Activated naive CD4-positive, alpha-beta T cell treated with anti-CD3 and anti-CD28 coated beads, Interleukin-2, amount 10 ng/mL, durations not matched to agents 5 hours and 36 hours (primary cell): ENCODE measurements around the gene CLEC1B. TPM values are rescaled to one million over a fixed set of nuclear protein-coding genes. Genes with fewer than 3 reads are reported as not detected.

Experiments
- total RNA-seq, 2 experiments: library from RNA; stranded (reverse); gene quantifications; one replicate each; pipeline ENCODE4 v1.2.3, GENCODE V29; 2021

CLEC1B gene
- total RNA-seq = not detected

GRCh38 chr12:9999016-9999415, at the start of gene CLEC1B:
CLEC1B (minus strand) TSS chr12:9999121; CDS start chr12:9999100, 21 bp downstream.

GRCh38 chr12:10030446-10030845, 31.5 kb upstream of the CLEC1B start, which contains the start of gene CLEC9A:
CLEC9A (plus strand) TSS chr12:10030682; CDS start chr12:10052688, 22,006 bp downstream.

DNA sequence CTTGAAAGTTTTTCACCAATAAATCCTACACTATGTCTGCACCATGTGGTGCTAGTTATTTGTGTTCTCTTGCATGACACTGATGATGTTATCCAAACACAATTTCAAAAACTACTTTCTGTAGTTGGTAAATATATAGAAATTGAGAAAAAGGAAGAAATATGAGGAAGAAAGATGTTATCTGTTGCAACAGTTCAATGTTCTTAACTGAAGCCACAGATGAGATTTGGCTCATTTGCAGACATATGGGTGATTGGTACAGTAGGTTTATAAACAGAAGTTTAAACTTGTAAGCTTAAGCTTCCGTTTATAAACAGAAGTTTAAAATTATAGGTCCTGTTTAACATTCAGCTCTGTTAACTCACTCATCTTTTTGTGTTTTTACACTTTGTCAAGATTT, 27.7 kb downstream of the CLEC1B start, which contains the start of gene CLEC12A:
Gene CLEC12A, plus strand, starts transcription at position 229 of the 400 bp plus-strand sequence. CDS start 188 bp downstream, outside the sequence.

Other genes starting within 250 kb of the CLEC1B start
- 100 to 1,000 TPM; 147 to 152 TPM for gene CD69, start 238.2 kb downstream of the CLEC1B start, total RNA-seq
- under 1 TPM; 0.22 to 0.25 TPM for gene KLRF1, start 171.6 kb downstream of the CLEC1B start, total RNA-seq
- 10 to 100 TPM; 90.5 to 94.5 TPM for gene CLEC2B, start 129.8 kb downstream of the CLEC1B start, total RNA-seq
- not detected for gene KLRF2, start 117.6 kb downstream of the CLEC1B start, total RNA-seq
- gene CLEC2A, start 66.8 kb downstream of the CLEC1B start, total RNA-seq = not detected
- under 1 TPM; 0.23 to 0.53 TPM for gene CLEC12A, start 27.7 kb downstream of the CLEC1B start, total RNA-seq
- gene CLEC12B, start 11.5 kb upstream of the CLEC1B start, total RNA-seq = not detected
- gene CLEC9A, start 31.6 kb upstream of the CLEC1B start, total RNA-seq = not detected
- gene CLEC1A, start 99.9 kb upstream of the CLEC1B start, total RNA-seq = not detected
- gene CLEC7A, start 131.1 kb upstream of the CLEC1B start, total RNA-seq = not detected
- gene OLR1, start 173.0 kb upstream of the CLEC1B start, total RNA-seq = not detected
- gene TMEM52B, start 179.9 kb upstream of the CLEC1B start, total RNA-seq = not detected
- gene GABARAPL1, start 213.8 kb upstream of the CLEC1B start, total RNA-seq = 1 to 10 TPM; 9.0 TPM